Islet of Langerhans (tissue), 1 donor: Measurements from ENCODE around the gene EPHA6.
A peak's percentile ranks its signal among the peaks of the same experiment; 100 is the strongest.

Experiments used
- FAIRE-seq: peaks from one replicate; lab custom pipeline; 2011; peaks lifted over from hg19 to GRCh38; lab: Jason Lieb, UNC

The EPHA6 gene

DNA sequence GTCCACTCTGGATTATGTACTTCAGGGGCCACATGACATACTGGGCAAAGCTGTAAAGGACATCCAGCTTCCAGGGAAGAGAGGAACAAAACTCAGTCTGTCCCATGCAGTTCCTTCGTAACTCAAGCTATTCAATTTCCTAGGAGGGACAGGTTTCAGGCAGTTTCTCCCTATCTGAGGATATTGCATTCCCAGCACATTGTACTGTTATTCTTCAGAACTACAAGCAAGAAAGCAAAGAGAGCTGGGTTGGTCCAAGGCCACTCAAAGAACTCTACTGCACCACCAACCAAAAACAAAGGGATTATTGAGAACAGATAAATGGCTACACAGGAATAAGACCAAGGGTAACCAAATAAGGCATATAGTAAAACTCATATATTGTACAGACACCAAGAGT, 832.5 kb downstream of the EPHA6 start:
- no peak for FAIRE-seq

DNA sequence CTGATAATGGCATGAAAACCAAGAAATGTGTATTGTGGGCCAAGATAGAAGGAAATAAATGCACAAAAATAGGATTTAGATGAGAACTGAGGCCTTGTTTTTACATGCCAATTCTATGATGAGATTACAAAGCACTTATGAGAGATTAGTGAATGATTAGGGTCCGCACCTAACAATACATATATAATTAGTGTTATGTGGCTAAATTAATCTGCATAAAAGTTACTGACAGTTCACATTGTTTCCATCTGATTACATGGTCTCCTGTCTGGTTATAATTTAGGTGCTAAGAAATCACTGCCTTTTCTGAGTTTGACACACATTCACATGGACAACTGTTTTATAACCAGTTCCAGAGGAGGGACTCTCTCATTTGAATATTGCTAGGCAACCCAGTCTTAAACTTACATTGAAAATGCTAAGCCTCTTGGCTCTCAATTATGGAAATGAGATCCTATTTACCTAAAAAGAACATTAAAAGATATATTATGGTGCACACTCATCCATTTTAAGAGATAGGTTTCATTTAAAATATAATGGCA, 833.1 kb downstream of the EPHA6 start:
- FAIRE-seq = no peak

DNA sequence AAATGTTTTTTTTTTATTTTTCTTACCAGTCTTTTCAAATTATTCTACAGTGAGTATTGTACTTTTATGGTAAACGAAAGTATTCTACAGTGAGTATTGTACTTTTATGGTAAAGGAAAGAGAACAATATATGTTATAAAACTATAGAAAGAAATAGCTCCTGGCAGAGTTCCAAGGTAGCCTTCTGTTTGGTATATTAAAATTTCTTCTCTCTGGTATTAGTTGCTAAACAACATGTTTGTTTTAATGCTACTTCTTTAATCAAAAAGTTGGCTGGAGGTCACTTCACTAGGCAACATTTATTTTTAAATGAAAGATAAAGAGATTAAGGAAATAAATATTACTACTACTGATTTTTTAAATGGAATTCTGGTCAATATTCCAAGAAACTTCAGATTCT, 841.6 kb downstream of the EPHA6 start:
- FAIRE-seq = no peak

DNA sequence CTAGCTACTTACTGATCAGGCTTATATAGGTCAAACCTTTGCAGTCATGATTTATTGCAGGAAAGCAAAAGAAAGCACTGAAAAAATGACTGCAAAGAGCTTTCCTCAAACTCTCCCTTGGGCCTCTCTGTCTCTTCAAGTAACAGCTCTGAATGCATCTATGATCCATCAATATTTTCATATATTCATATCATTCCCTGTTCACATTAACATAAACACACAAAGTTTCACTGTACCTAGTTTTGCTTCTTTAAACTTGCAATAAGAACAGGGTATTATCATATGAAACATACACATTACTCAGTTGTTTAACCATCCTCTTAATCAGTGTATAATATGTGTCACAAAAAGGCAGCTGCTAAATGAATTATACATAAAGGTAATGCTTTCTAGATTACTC, 842.2 kb downstream of the EPHA6 start:
- FAIRE-seq = no peak

DNA sequence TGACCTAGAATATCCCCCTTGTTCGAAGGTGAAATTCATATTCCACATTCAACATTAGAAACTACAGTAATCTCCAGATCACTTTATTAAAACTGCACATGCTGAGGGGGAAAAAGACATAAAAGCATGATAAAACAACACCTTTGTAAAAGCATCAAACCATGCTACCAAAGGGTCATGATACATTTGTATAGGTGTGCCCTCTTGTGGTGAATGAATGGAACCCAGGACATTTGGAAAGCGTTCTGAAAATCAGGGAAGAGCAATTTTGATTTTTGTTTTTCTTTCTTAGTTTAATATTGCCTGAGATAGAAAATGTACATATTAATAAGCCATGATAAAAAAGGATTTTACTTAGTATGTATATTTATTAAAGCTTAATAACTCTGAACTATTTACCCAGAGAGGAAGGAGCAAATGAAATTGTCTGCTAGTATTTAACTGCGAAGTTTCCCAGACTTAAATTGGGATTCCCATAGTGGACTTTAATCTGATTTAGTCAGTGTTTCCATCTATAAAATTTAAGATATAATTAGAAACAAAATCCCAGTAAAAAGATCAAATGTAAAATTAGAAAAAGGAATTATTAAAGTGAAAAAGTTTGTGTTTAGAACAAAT, 844.4 kb downstream of the EPHA6 start:
- peak; percentile 86 for FAIRE-seq

DNA sequence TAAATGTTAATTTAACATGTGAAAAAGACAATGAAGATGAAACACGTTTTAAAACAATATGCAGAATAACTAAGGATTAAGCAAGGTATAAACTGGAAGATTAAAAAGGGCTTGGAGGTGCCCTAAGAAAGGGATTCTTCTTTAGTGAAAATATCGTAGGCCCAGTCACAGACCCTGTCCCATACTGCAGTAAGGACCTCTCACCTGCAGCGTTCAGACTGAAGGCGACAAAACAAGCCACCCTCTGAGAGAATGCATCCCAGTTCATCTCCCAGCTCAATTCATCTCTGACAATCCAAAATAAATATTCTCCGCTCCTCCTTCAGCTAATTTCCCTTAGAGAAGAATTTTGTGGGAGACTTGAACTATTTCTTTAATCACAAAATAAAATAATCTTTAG, 847.9 kb downstream of the EPHA6 start:
- FAIRE-seq = no peak

DNA sequence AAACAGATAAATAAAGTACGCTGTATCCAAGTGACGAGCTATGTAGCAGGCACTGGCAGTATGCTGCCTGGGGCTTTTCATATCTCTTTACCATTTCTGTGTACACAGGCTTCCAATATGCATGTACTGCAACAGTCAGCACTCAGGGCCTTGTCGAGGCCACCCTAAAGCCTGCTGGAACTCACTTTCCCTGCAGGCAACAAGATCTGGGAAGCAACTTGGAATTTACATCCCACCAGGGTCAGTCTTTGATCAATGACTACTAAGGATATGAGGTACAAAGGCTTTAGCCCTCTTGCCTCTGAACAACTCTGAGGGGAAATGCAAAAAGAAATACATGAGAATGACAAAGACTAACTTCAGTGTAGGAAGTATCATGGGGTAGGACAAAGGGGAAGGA, 848.4 kb downstream of the EPHA6 start:
- no peak for FAIRE-seq

DNA sequence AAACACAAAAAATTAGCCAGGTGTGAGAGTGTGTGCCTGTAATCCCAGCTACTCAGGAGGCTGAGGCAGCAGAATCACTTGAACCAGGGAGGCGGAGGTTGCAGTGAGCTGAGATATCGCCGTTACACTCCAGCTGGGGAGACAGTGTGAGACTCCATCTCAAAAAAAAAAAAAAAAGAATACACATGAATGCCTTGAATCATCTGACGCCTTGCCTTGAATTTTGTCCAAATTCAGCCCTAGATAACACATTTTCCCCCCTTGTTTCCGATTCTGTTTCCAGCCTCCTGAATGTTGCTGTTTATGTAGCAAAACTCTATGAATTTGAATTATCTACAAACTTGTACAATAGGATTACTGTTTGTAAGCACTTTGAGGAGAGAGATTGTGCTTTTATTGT, 851.5 kb downstream of the EPHA6 start:
- no peak for FAIRE-seq

DNA sequence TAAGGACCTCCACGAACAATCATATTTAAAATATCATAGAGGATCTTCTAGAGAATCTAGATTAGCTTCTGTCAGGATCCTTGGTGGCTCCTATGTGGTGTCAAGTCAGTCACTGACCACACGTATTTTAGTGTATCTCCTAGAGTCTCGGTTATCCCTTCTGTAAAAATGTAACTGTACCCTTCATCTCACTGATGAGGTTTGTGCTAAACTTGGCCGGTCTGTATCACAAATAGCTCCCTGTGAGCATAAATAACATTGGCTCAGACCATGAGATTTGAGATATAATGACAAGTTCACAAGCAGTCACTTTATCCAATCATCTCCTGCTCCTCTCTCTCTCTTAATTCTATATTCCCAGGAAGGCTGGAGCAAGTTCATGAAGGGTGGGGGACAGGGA, 856.6 kb downstream of the EPHA6 start:
- FAIRE-seq = no peak

DNA sequence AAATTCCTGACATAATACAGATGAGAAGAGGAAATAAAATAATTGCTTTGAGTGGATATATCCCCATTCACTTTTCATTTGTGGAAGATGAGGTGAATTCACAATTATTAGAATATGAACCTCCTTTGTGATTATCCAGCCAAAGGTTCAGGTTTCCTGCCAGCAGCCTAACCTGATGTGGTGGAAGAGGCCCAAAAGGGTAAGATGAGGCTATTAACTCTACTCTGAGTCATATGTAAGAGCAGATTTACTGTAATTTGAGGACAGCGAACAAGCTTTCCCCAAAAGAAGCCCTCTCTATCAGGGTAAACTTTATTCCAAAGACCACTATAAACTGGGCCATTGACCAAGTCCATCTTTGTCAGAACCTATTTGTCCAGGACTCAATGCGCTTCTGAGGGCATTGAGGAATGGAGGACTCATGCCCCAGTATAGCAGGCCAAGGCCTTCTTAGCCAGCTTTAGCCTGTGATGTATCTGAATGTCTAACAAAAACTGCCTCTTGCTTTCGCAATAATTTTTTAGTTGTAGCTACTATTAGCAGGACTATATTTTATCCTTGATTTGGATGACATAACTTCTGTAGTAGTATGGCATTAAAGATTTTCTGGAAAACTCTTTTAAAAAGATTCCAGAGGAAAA, 859.1 kb downstream of the EPHA6 start:
- no peak for FAIRE-seq

DNA sequence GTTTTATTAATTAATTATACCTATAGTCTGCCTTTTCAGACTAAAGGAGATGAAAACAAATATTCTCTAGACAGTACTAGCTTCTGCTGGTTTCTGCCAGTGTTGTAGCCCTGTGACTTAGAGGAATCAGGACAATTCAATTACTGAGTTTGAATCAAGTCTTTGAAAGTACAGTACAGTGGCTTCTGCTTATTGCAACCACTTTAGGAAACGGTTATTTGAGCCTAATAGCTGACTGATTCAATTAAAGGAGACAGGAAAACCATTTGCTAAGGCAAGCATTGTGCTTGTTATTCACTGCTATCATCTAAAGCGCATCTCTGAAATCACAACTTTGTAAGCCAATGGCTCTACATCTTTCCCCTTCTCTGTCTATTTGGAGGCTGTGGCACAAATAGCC, 860.1 kb downstream of the EPHA6 start:
- no peak for FAIRE-seq

DNA sequence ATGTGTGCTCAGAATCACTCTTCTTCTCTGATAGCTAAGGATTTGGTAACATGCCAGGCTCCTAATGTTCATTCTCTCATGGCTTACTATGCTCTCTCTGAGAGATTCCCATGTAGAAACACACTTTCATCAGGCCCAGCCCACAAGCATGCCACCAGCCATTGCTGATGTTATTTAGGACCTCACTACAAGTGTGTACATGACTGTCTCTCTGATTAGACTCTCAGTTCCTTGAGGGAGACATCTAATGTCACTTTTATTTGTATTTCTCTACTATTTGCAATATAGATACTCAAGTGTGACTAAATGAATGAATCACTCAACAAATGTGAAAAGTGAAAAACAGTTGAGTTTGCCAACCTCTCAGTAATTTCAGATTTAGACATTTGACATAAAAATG, 865.8 kb downstream of the EPHA6 start:
- FAIRE-seq = no peak

DNA sequence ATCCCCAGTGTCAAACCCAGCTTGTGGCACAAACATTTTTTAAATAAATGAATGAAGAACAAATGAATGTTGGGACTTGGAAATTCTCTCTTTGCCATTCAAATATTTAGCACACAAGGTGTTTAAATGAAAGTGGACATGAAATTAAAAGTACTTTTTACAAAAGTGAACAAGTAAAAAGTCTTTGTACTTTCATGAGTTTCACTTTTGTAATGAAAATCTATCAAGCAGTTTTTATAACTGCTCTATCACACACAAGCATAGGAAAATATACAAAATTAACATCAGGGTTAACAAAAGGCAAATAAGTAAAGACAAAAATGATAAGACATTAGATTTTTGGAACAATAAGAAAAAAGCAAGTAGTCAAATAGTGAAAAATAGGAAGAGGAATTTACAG, 866.3 kb downstream of the EPHA6 start:
- no peak for FAIRE-seq

DNA sequence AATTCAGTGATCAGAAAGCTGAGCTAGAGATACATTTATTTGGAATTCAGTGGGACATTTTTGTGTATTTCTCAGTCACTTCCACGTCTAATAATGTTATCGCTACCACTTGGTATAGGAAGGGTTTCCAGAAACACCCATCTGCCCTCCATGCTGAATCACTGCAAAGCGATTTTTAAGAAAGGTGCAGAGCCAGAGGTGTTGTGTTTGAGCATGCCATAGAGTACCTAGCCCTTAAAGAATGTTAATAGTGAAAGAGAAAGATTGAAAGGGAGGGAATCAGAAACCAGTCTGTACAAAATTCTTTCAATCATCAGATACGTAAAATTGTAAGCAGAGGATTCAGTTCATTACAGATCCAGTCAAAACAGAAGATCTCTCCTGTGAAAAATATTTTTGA, 870.1 kb downstream of the EPHA6 start:
- FAIRE-seq = no peak

DNA sequence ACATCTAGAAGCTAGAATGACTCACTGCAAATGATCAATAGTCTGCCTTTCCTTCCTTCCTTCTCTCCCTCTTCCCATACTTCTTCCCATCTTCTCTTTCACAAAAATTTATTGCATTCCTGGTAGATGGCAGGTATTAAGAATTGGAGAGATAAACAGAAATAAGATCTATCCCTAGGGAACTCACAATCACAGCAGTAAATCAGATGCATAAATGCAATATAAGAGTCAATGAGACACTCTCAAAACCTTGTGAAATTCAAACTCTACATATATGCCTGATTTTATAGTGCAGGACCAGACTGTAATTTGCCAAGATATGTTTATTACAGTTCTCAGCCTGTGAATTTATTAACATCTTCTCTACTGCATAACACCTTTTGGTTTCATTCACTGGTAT, 871.9 kb downstream of the EPHA6 start:
- FAIRE-seq = no peak

DNA sequence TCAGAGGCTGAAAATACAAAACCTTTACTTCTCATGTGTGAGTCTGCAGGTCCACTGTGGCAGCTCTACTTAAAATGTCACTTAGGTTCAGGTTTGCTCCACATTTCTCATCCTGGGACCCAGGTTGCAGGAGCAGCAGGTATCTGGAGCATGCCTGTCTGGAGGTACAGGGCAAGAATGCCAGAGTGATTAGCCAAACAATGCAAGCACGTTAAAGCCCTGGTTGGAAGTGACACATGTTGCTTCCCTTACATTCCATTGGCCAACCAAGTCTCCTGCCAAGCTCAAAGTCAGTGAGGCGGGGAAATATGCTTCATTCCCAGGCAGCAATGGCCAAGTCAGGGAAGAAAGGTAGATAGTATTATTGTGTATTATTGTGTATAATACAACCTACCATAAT, 873.3 kb downstream of the EPHA6 start:
- no peak for FAIRE-seq

DNA sequence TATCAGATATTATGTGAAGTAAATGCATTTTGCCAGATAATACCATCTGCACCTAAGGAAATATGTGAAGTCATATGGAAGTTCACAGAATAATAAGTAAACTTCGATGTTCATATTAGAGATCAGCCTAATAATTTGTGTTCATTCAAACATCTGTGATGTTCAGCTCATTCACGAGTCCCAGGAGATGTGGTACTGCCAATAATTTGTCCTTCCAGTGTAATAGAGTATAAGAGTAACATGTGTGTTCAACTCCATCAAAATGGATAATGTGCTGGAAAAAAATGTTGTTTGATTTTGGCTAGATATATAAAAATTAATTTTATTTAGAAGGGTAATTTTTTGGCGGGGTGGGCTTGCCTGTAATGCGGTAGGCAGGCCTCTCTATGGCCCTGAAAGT, 874.7 kb downstream of the EPHA6 start:
- FAIRE-seq = no peak

DNA sequence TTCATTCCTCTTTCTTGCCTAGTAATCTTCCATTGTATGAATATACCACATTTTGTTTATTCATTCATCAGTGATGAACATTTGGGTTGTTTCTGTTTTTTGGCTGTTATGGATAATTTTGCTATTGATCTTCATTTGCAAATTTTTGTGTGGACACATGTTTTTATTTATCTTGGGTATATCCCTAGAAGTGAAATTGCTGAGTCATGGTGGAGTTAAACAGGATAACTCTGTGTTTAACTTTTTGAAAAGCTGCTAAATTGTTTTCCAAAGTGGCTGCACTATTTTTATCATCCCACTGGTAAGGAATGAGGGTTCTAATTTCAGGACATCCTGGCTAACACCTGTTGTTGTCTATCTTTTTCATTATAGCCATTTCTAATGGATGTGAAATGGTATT, 875.6 kb downstream of the EPHA6 start:
- no peak for FAIRE-seq

DNA sequence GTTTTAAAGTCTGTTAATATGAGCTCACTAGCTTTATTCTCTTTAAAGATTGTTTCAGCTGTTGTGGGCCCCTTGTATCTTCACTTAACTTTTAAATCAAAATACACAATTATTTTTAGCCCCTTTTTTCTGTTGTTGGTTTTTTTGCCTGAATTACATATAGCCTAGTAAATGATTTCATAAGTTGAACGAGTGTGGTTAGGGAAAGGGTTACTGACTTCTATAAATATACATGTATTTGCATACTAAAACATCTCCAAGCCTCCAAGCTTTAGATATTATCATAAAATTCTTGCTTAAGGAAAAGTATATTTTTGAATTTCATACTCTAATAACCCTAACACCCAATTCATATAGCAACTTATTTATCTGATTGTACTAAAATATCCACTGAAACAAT, 877.0 kb downstream of the EPHA6 start:
- FAIRE-seq = no peak

DNA sequence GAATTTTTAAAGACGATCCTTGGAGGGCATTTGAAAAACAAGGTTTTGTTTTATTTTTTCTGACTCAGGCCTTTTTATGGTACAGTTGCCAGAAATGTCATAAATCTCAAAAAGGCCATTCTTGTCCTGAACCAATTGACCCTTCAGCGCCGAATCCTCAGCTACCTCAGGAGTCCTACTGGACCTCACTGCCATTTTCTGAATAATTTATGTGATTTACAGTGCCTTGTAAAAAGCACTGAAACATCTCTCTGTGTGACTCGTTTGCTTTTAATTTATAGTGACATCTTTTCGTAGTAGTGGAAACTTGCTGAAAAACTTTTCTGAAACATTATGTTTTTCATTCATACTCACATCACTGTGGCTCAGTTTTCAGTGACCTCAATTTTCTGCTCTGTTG, 878.0 kb downstream of the EPHA6 start:
- no peak for FAIRE-seq

DNA sequence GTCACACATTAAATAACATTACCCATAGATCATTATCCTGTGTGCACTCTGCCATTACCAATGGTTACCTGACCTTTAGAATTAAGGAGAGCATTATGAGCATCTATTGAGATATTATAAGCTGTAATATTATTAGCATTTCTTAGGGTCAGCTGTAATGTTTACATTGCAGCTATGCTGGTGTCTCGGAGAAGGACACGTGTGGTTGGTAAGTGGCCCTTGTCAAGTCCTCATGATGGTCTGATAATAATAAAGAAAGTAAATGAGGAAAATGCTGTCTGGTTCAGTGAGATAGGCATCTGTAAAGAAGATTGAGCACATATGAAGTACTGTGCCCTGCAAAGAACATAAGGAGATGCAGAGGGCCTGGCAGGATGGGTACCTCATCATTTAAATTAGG, 878.4 kb downstream of the EPHA6 start:
- FAIRE-seq = no peak

DNA sequence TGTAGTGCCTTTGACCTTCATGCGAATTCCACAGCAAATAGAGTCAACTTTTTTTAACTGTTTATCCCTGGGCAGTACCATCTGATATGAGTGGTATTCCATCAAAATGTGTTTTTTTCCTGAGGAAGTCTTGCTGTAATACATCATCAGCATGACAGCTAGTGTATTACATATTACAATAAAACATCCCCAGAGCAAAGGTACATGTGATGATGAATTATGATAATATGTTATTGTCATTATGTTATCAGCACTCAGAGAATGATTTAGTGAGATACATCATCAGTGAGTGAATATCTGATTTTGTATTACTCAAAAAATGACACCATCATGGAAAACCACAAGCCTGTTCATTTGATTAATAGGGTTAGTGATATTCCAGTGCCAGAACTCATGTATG, 880.5 kb downstream of the EPHA6 start:
- no peak for FAIRE-seq

DNA sequence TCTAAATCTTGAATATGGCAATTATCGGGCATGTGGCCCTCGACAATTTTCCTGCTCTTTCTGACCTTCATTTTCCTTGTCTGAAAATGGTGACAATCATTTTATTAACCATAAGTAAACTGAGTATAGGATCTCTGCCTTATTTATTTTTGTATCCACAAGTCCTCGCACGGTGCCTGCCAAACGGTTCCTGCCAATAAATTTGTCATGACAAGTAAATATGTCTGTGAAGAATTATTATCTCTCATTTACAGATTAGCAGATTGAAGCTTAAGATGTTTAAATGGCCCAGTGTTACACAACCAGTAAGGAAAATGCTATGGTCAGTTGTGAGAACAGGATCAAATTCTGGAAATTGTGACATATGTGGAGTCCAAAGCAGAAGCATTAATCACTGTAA, 884.3 kb downstream of the EPHA6 start:
- FAIRE-seq = no peak

DNA sequence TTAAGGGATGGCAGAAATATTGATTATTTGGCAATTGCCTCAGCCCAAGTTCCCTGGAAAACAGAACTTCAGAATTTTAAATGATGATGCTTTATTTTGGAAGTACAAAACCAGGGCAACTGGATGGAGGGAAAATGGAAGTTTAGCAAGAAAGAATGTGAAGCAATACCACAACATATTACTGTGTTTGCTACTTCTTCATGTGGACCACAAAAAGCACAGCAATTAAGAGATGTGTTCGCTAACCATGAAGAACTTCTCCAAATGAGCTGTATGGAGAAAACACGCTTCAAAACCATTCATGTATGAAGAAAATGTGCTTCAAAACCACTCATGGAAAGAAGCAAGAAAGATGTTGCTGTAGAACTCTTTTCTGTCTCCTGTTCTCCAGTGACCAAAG, 885.5 kb downstream of the EPHA6 start:
- no peak for FAIRE-seq
